Fibroblast of gingiva (primary cell): ENCODE data around the gene CDH20.

Experiments used
- DNase-seq: peaks from one replicate; pipeline ENCODE4 v3.0.0-alpha.2; 2011; ENCODE audit warnings: low read depth

CDH20 gene

DNA sequence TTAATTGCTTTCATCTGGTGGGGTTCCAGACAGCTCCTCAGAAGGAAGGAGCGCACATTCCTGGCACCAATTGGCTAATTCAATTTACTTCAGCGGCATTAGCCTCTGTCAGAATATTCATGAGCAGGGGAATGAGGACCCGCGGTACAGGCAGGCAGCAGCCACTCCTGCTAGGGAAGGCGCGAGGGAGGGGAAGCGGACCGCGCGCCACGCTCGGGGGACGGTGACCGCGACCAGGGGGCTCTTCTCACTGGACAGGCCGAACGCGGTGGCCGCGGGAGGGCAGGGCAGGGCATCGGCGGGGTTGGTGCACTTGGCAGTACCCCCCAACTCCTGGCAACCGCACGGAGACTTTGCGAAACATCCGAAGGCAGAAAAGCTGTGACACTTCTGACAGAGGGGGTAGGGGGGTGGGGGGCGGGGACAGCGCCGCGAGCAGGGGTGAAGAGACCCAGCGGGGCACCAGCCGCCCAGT lies at the start of gene CDH20:
Gene CDH20 (plus strand): TSS at position 160 of the 475 bp plus-strand sequence.
- no peak for DNase-seq

DNA sequence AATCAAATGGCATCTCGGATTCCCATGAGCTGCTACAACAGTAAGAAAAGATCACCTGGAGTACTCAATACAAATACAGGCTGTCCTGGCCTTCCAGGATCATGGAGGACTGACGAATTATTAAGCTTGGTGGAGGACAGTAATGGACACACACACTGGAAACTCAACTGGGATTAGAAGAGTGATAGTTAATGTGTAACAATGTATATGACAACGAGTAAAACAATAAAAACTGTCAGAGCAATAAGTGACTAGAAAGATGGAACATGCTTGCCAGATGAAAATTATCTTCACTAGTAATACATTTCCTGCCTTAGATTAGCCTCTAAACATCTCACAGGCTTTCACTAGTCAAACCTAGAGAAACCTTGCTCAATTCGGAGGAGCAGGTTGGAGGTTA lies 49.2 kb upstream of the CDH20 start:
- no peak for DNase-seq

DNA sequence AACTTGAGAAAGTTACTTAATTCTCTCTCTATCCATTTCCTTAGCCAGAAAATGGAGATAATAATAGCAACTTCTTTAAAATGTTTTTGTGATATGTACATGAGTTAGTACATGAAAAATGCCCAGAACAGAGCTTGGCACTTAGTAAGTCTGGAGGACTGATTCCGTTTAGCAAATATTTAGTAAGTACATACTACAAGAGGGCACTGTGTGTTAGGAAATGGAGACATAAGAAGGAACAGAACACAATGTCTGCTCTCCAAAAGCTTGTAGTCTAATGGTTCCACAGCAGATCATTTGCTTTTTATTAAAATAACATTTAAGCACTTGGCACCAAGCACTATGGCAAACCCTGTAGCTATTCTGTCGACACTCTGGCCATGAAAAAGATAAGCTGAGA lies 47.5 kb upstream of the CDH20 start:
- DNase-seq: no peak

DNA sequence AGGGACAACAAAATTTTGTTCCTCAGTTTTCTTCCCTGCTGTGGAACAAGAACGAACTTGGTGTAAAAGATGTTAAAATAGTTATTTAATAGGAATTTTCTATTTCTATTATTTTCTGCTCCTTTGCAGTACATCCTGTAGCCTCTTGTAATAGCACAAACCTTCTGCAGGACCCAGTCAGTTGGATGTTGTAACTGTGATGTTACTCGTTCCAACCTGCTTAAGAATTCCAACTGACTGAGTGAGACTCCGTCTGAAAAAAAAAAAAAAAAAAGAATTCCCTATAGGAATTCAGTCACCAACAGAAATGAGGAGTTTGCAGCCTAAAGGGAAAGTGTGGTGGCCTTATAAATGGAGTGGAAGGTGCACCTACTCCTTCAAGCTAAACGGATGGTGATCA lies 46.4 kb upstream of the CDH20 start:
- no peak for DNase-seq

DNA sequence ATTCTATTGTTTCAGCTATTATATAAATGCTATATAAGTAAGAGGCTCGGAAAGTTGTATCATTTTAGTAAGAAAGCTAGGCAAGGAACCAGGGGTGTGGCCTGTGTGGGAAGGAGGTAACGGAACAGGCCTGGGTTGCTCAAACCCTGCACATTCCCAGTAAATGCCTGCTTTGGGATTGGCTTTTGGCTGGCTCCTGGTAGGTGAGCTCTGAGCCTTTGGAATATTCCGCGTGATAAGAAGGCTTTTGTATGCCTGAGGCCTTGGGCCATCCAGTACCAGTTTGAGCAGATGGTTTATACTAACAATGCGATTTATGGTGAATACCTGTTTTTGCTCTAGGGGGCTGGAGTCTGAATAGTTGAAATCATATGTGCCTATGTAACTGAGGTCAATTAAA lies 42.6 kb upstream of the CDH20 start:
- no peak for DNase-seq

DNA sequence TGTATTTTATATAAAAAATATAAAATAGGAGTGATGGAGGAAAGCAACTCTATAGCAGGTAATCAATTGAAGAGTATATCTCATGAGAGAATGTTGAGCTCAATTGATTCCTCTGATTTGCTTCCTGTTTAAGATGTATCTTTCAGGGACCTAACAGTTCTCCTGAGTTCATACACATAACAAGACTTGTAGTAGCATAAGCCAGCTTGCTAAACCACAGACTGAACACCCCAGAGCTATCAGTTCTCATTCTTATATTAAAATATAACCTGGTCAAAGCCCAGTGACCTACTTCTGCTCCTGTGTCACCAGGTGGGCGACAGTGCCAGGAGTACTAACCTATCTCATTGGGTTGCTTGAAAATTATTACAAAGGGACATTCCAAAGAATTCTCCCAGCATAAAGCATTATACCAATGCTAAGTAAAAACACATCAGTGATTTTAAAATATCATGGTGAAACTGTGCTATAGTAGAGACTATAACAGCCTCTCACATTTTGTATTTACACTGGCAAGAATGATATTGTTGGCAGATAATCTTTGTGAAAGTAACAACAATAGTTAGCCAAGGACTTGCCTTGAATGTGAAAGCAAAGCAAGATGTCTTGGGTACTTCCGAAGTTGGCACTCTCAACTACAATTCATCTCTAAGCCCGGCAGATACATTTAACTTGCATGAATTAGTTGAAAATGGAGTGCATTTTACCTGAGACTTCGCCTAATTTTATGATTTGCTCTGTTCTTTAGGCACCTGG lies 40.8 kb upstream of the CDH20 start:
- DNase-seq: no peak

DNA sequence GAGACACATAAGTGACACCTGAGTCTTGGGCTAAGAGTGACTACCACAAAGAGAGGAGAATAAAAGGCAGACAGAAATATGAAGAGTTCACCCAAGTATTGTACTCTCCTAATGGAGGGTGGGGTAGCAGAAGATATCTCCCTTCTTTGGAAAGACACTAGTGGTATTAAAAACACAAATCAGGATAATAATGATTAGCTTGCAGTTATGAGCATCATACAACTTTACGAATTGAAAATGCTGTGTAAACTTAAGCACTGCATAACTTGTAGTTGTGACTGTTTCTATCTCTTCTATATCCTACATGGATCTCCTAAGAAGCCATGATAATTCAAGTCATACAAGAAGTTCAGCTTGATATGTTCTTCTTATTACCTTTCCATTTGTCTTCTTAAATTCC lies 38.1 kb upstream of the CDH20 start:
- DNase-seq: no peak

DNA sequence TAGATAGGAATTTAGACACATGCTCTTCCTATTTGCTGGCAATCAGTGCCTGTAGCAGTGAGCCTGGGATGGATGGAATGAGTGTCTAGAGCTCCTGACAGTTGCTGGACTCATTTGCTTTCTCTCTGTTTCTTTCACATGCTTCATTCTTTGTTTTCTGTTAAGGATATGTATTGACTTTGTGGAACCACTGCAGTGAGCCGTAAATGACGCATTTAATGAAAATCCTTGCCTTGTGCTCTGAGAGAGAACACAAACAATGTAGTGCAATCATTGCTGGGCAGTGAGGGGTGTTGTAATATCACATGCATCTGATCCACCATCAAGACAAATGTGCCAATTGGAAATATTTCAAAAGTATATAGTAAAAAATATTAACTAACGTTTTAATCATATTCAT lies 25.2 kb upstream of the CDH20 start:
- peak; percentile 22 for DNase-seq

DNA sequence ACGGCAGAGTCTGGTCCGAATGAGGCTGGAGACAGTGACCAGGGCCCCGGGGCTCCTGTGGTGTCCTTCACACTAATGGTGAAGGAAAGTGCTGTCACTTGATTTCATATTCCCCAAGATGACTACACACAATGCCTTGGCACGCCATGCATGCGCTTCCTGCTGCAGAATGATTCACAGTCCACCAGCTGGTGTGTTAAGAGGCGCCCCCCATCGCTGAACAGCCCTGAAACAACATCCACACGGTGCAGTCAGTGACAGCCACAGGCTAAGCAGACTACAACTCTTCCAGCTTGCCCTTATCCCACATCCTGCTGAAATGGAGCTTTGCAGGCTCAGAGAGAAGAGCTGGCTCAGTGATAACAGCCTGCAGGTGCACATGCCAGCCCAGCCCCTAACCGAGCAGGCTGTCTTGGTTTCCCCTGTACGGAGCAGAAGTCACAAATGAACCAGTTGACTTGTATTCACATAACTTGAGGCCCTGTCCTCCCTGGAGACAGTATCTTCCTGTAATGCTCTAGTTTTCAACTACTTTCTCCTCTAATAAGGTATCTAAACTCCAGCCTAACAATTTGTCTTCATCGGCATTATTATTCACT lies 24.3 kb upstream of the CDH20 start:
- no peak for DNase-seq

DNA sequence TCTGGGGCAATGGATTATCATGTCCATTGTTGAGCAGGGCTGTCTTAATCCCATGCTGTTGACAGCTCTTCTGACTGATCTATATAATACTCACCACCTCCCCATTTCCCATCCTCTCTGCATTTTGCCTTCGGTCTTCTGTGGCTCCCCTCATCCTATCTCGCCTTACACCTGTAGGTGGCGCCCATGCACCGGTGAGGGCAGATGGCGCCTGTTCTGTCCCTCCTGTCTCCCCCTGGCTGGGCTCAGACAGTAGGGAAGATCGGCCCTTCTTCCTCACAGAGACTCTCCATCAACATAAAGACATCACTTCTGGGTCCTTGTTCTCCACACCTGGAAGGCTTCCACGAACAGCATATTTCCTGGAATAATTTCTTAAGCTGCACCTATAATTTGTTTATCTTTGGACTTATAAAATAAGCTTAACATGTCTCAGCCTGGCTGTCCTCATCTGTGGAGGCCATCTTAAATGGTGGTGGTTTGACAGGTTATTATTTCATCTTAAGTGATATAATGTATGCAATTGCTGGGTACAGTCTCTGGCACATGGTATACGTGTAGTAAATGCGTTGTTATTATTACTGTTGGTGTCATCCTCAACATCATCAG lies 10.9 kb upstream of the CDH20 start:
- DNase-seq: peak; percentile 50

DNA sequence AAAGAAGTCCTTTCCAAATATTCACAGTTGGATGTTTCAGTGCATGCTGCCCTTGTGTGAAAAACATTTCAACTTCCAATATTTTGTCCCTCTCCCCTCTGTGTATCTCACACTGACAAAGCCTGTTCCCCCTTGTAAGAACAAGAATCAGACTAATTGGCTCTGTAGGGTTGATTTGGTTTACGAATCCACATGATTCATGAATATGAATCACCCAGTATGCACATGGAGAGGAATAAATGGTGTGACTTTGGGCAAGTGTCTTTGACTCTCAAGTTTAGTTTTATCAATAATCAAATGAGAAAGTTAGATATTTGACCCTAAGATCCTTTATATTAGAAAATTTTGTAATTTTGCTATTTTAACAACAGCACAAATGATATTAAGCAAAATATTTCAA lies 9.3 kb upstream of the CDH20 start:
- no peak for DNase-seq

DNA sequence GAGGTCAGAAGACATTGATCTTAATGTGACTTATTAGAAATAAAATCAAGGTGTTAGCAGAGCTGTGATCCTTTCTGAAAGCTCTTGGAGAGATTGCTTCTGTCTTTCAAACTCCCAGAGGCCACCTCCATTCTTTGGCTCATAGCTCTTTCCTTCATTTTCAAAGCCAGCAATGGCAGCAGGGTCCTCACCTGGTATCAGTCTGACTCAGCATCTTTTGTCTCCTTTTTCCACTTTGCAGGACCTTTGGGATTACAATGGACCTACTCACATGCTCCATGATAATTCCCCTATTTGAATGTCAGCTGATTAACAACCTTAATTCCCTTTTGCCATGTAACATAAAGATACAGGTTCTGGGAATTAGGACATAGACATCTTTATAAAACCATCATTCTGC lies 6.8 kb upstream of the CDH20 start:
- DNase-seq: no peak

DNA sequence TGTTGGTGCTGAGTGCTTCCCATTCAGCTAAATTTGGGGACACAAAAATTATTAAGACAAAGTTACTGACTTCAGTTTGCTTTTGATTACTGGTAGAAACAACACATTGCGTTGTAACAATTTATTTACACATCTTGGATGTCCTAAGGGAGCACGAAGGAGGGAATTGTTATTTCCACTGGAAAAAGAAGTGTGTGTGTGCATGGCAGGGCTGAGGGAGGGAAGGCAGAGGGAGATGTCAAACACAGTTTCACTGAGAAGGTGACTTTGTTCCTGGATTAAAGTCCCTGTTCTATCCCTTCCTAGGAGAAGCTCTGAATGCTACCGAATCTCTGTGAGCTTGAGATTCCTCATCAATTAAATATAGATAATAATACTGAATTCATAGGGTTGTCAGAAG lies 3.8 kb upstream of the CDH20 start:
- no peak for DNase-seq

DNA sequence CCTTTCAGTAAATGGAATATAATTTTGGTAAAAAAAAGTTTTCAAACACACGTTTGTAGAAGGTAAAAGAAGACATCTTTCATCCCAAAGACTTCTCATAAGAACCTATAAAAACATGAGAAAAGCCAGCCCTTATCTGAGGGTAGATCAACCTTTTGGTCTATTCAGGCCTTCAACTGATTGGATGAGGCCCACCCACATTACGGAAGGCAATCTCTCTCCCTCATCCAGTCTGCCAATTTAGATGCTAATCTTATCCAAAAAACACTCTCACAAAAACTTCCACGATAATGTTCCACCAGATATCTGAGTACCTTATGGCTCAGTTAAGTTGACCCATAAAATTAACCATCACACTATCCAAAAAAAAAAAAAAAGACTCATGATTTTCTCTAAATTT lies 2.2 kb upstream of the CDH20 start:
- DNase-seq: no peak

DNA sequence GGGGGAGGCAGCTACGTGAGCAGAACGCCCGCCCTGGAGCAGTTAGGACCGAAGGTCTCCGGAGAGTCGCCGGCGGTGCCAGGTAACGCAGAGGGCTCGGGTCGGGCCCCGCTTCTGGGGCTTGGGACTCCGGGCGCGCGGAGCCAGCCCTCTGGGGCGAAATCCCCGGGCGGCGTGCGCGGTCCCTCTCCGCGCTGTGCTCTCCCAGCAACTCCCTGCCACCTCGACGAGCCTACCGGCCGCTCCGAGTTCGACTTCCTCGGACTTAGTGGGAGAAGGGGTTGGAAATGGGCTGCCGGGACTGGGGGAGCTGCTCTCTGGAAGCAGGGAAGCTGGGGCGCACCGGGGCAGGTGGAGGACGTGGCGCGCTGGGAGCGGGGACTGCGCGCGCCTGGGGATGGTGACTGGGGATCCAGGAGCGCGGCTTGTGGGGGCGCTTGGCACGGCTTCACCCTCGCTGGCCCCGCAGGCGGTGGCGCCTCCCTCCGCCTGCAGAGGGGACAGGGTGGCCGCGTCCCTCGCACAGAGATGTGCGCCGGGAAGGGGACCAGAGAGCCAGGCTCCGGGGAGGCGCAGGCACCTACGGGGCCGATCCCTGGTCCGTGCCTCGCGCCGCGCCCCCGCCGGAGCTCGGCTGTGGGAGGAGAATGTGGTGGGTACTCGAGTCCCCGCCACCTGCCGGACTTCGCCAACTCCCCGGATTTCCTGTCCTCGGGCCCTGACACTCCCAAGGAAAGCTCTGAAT lies 688 bp downstream of the CDH20 start:
- peak; percentile 12 for DNase-seq

DNA sequence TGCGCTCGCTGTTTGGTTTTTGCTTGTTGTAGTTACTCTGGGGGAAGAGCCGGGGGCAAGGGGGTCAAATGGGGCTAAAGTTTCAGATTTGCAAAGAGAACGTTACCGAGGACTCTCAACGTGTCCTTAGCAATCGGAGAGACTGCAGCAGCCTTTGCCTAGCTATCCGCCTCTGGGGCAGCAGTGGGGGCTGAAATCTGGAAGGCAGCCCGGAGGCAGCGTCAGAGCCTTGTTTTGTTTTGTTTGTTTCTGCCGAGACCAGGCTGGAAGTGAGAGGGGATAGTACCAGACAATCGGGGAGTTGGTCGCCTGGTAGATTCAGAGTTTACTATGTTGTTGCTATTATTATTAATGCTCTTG lies 1.2 kb downstream of the CDH20 start:
- DNase-seq: no peak

DNA sequence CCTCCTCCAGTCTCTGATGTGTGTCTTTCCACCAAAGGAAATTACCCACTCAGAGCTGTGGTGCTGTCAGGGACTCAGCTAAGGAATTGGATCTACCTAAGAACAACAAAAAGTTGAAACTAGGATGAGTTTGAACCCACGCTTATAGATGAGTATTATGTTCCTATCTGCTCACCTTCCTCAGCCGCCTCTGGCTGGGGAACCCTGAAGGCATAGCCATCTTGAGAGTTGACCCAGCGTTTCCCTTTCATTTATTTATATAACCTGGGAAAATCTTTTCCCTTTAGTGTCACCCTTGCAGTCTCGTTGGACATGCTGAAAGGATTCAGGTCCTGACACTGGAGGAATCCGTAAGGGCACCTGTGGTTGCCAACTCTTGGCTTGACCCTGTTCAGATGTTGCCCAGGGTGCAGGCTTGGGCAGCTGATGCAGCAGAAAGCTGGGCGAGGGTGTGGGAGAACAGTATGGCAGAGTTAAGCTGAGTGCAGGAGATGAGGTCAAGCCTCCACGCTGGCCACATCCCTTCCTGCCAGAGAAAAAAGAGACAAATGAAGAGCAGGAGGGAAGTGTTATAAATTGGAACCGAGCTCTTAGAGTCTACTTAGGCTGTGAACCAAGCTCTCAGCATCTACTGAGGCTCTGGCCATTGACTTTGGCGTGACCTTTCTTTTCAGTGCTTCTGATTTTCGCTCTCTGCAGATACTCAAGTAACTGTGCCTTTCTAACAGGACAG lies 1.9 kb downstream of the CDH20 start:
- no peak for DNase-seq

DNA sequence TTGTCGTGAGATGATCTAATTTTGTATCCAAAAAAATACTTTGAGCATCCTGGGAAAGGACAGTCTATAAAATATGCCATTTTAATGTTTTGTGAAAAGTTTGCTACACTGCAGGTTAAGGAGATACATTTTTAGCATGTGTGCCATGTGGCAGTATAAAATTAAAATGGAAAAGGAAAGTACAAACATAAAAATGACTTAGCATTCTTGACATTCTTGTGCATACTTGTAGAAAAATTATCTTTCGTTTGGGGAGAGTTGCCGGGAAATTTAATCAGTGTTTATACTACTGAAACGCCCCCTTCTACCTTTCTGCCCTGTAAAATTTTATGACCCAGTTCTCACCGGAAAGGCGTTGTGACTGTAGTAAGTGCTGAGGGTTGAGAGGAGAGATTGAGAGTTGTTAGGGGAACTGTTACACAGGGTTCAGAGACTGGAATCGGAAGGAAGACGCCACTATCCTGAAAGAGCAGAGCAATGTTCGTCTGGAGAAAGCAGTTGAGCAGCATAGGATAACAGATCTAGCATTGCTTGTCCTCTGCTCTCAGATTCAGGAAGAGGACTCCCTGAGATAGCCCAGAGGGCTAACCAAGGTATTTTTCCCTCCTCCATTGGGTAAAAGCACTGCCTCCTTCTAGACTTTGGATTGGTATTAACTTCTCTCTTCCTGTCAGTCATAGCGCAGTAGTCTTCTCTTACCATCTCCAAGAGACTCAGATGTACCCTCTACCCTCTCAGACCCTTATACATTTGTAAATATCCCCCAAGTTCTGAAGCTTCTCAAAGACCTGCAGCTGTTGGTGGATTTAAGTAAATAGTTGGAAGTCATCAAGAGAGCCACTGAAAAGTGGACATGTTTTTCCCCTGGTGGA lies 2.7 kb downstream of the CDH20 start:
- no peak for DNase-seq

DNA sequence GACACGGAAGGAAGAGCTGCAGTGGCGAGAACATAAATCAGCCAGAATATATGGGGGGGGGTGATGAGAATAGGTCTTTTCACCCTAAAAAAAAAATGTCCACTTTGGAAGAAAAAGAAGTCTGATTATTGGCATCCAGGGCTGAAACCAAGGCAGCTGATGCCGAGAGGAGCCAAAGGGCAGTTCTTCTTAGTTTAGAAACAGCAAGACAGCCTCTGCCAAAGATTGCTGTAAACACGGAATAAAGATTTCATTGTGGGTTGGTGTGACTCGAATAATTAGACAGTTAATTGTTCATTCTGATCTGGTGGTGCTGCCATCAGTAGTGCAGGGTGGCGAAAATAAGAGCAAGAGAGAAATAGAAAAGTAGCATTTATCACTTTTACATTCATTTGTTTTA lies 3.5 kb downstream of the CDH20 start:
- no peak for DNase-seq

DNA sequence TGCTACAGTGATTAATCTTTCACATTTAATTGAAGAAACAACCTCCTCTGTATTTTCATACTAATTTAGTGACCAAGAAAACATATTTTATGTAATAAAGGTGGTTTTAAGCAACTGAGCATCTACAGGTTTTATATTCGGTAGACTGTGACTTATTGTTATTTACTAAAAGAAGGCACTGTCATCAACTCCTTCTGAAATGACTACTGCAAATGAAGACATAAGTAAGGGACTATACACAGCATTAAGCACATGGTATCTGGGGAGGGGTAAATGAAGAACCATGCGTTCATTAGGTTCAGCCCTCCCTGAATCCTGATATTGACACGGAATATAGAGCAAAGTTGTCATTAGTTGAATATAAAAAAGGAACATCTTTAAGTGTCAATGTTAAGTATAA lies 4.3 kb downstream of the CDH20 start:
- no peak for DNase-seq

DNA sequence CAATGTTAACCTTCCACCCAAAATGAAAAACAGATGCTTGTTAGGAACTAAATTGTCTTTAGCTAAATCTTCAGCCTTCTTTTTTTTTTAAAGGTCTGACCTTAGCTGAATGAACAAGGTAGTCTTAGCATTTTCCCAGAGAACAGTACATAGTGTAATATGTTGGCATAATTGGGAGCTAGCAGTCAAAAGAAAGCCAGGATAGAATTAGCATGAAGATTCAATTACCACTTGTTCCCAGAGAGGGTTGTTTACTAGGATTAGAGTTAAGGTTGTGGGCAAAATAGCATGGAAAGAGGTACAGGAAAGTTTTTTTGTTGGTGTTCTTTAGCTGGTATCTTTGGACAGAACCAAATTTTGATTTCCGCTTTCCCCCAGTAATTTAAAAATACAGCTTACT lies 6.9 kb downstream of the CDH20 start:
- no peak for DNase-seq
